Transverse colon (tissue), 3 donors: Measurements from ENCODE around the gene ZNF273.
"Not testable (repeated sequence)": the region's sequence is repeated elsewhere in the genome, so short reads cannot be mapped to it uniquely, and the experiment has no call there.

Experiments used
- CTCF ChIP-seq, 5 experiments: fragments of 200-600 bp in 3 of 5; fragments of 450-650 bp in 2 of 5; sonication (generic) in 3 of 5; IDR thresholded peaks; 1 replicate in 2 of 5; 2 replicates in 3 of 5; pipeline ENCODE4 v1.5.1; 2016 to 2017; ENCODE audit warnings: antibody characterized with exemption in 5 of 5, inconsistent platforms in 3 of 5, mild to moderate bottlenecking in 2 of 5, moderate library complexity in 1 of 5
- POLR2A ChIP-seq: fragments of 450-650 bp; IDR thresholded peaks from one replicate; pipeline ENCODE4 v1.6.1; 2016; ENCODE audit warnings: antibody characterized with exemption, mild to moderate bottlenecking, moderate library complexity

GRCh38 chr7:64890273-64890672 lies 12.8 kb upstream of the ZNF273 start:
- not testable (repeated sequence) for TF ChIP-seq CTCF (IDR thresholded peaks at IDR 0.05); POLR2A
